WTC11 (cell line): ENCODE results near the gene C1QBP. TPM values are rescaled to one million over a fixed set of nuclear protein-coding genes. Genes with fewer than 3 reads are reported as not detected.

Source experiments
- ATAC-seq: fragments of 200-7000 bp; cut with Tn5 transposase; 2 replicates; pipeline ENCODE4 v1.10.0; 2021; ENCODE audit warnings: mild to moderate bottlenecking, moderate library complexity
- CTCF ChIA-PET: fragments of 300-600 bp; sonication (Branson Sonifier 250); formaldehyde crosslinking; loops from one replicate; lab custom pipeline; 2021; ENCODE audit warnings: antibody characterized with exemption; lab: Charles Lee
- POLR2A ChIA-PET: fragments of 350-600 bp; sonication (Branson Sonifier 250); formaldehyde crosslinking; loops from one replicate; lab custom pipeline; 2021; ENCODE audit warnings: antibody characterized with exemption; lab: Charles Lee
- DNase-seq: peaks from one replicate; pipeline ENCODE4 v3.0.0; 2021; ENCODE audit warnings: low spot score
- H3K27ac Mint-ChIP-seq: 2 replicates; pipeline ENCODE4 v1.8.0; 2021; ENCODE audit warnings: mixed read lengths
- H3K27me3 Mint-ChIP-seq: 2 replicates; pipeline ENCODE4 v1.8.0; 2021; ENCODE audit warnings: low read depth, mild to moderate bottlenecking, moderate library complexity, mixed read lengths
- H3K36me3 Mint-ChIP-seq: 2 replicates; pipeline ENCODE4 v1.8.0; 2021; ENCODE audit warnings: mixed read lengths
- H3K4me1 Mint-ChIP-seq: 2 replicates; pipeline ENCODE4 v1.8.0; 2022; ENCODE audit warnings: mixed read lengths
- H3K4me3 Mint-ChIP-seq: 2 replicates; pipeline ENCODE4 v1.8.0; 2021; ENCODE audit warnings: mild to moderate bottlenecking, moderate library complexity, mixed read lengths
- H3K9me3 Mint-ChIP-seq: 2 replicates; pipeline ENCODE4 v1.8.0; 2021; ENCODE audit warnings: mixed read lengths
- AFF4 ChIP-seq: sonication (generic); formaldehyde crosslinking; IDR thresholded peaks from 2 replicates; pipeline ENCODE4 v1.8.1; 2023; ENCODE audit warnings: mild to moderate bottlenecking, missing genetic modification reagents, borderline replicate concordance
- CBFB ChIP-seq: sonication (generic); formaldehyde crosslinking; IDR thresholded peaks from 2 replicates; pipeline ENCODE4 v1.8.1; 2022; ENCODE audit warnings: mild to moderate bottlenecking, low read depth, missing genetic modification reagents
- EMX1 ChIP-seq: fragments of 250-450 bp; sonication (Bioruptor Pico); IDR thresholded peaks from 2 replicates; pipeline ENCODE4 v1.8.0; 2021; ENCODE audit warnings: mild to moderate bottlenecking
- ESRRA ChIP-seq: sonication (generic); formaldehyde crosslinking; IDR thresholded peaks from 2 replicates; pipeline ENCODE4 v1.8.1; 2022; ENCODE audit warnings: mild to moderate bottlenecking, missing genetic modification reagents, borderline replicate concordance
- ETV6 ChIP-seq: sonication (generic); formaldehyde crosslinking; IDR thresholded peaks from 2 replicates; pipeline ENCODE4 v1.8.1; 2022; ENCODE audit warnings: mild to moderate bottlenecking, missing genetic modification reagents
- FOXP4 ChIP-seq: sonication (generic); formaldehyde crosslinking; IDR thresholded peaks from 2 replicates; pipeline ENCODE4 v1.8.0; 2022; ENCODE audit warnings: mild to moderate bottlenecking, missing genetic modification reagents
- GABPB1 ChIP-seq: sonication (generic); formaldehyde crosslinking; IDR thresholded peaks from 2 replicates; pipeline ENCODE4 v1.8.1; 2023; ENCODE audit warnings: mild to moderate bottlenecking, missing genetic modification reagents
- GRHL2 ChIP-seq: fragments of 250-450 bp; sonication (Bioruptor Pico); IDR thresholded peaks from 2 replicates; pipeline ENCODE4 v1.8.0; 2022; ENCODE audit warnings: mild to moderate bottlenecking, moderate library complexity; ENCODE audit not compliant: insufficient replicate concordance, severe bottlenecking
- HMGXB4 ChIP-seq: sonication (generic); formaldehyde crosslinking; IDR thresholded peaks from 2 replicates; pipeline ENCODE4 v1.8.1; 2023; ENCODE audit warnings: mild to moderate bottlenecking, moderate library complexity, missing genetic modification reagents
- MAX ChIP-seq: sonication (generic); formaldehyde crosslinking; IDR thresholded peaks from 2 replicates; pipeline ENCODE4 v1.8.0; 2022; ENCODE audit warnings: mild to moderate bottlenecking, missing genetic modification reagents
- NFATC4 ChIP-seq: fragments of 250-450 bp; sonication (Bioruptor Pico); IDR thresholded peaks from 2 replicates; pipeline ENCODE4 v1.9.0; 2021; ENCODE audit warnings: mild to moderate bottlenecking
- NFE2L1 ChIP-seq: sonication (generic); formaldehyde crosslinking; IDR thresholded peaks from 2 replicates; pipeline ENCODE4 v1.8.1; 2023; ENCODE audit warnings: missing genetic modification reagents
- RELA ChIP-seq: sonication (generic); formaldehyde crosslinking; IDR thresholded peaks from 2 replicates; pipeline ENCODE4 v1.8.1; 2022; ENCODE audit warnings: missing genetic modification reagents, mild to moderate bottlenecking, borderline replicate concordance
- RORB ChIP-seq: fragments of 250-450 bp; sonication (Bioruptor Pico); IDR thresholded peaks from 2 replicates; pipeline ENCODE4 v1.9.0; 2021; ENCODE audit warnings: mild to moderate bottlenecking
- SMAD3 ChIP-seq: sonication (generic); formaldehyde crosslinking; IDR thresholded peaks from 2 replicates; pipeline ENCODE4 v1.8.0; 2022; ENCODE audit warnings: missing genetic modification reagents, mild to moderate bottlenecking, borderline replicate concordance
- TCF7 ChIP-seq: sonication (generic); formaldehyde crosslinking; IDR thresholded peaks from 2 replicates; pipeline ENCODE4 v1.8.0; 2022; ENCODE audit warnings: mild to moderate bottlenecking, low read depth, missing genetic modification reagents, moderate library complexity
- TEAD4 ChIP-seq: sonication (generic); formaldehyde crosslinking; IDR thresholded peaks from 2 replicates; pipeline ENCODE4 v1.8.0; 2022; ENCODE audit warnings: mild to moderate bottlenecking, missing genetic modification reagents
- USF1 ChIP-seq: sonication (generic); formaldehyde crosslinking; IDR thresholded peaks from 2 replicates; pipeline ENCODE4 v1.8.0; 2022; ENCODE audit warnings: mild to moderate bottlenecking, missing genetic modification reagents
- ZNF121 ChIP-seq: sonication (generic); formaldehyde crosslinking; IDR thresholded peaks from 2 replicates; pipeline ENCODE4 v1.8.0; 2023; ENCODE audit warnings: missing genetic modification reagents
- ZNF263 ChIP-seq: sonication (generic); formaldehyde crosslinking; IDR thresholded peaks from 2 replicates; pipeline ENCODE4 v1.8.1; 2022; ENCODE audit warnings: low read depth, mild to moderate bottlenecking, moderate library complexity, missing genetic modification reagents
- ZNF532 ChIP-seq: fragments of 250-450 bp; sonication (Bioruptor Pico); IDR thresholded peaks from 2 replicates; pipeline ENCODE4 v1.9.0; 2021; ENCODE audit warnings: mild to moderate bottlenecking, borderline replicate concordance
- total RNA-seq: library from RNA; stranded (reverse); gene quantifications from 3 replicates; pipeline ENCODE4 v1.2.3, GENCODE V29; 2021

C1QBP gene
- total RNA-seq, 1 experiment from 2014 or later: 429 TPM

- H3K36me3 Mint-ChIP-seq: peaks cover 84% of the 10 kb centered on the region
- no peak for TF ChIP-seq FOXP4
- no peak for TF ChIP-seq ETV6 (CRISPR knock-in tag)
- no peak for TF ChIP-seq NFE2L1 (CRISPR knock-in tag)
- TF ChIP-seq TCF7 (CRISPR knock-in tag): no peak
- no peak for TF ChIP-seq ZNF532
- TF ChIP-seq TEAD4 (CRISPR knock-in tag): no peak
- no peak for TF ChIP-seq RELA
- no peak for TF ChIP-seq GABPB1 (CRISPR knock-in tag)
- TF ChIP-seq SMAD3 (CRISPR knock-in tag): no peak
- TF ChIP-seq ZNF121 (CRISPR knock-in tag): no peak
- TF ChIP-seq CBFB (CRISPR knock-in tag): no peak
- TF ChIP-seq NFATC4 (CRISPR knock-in tag): no peak
- TF ChIP-seq, all 79 proteins: peak for 0
- ATAC-seq: no peak
Measured at GRCh38 chr17:5430413-5430999, 8.4 kb downstream of the C1QBP start.

GRCh38 chr17:5429191-5429887 lies 9.6 kb downstream of the C1QBP start:
- DNase-seq (no peak), ATAC-seq (no peak)
- Mint-ChIP-seq H3K27ac (no peak overlapping the region), H3K27me3 (no peaks in the 10 kb centered on the region), H3K4me1 (no peaks in the 10 kb centered on the region), H3K4me3 (no peak overlapping the region), H3K36me3 (peaks cover 85% of the 10 kb centered on the region), H3K9me3 (no peaks in the 10 kb centered on the region)
- CTCF ChIA-PET: interaction anchor here (4.2 kb wide), 1 partner anchor 10 kb away, joined by 31 read pairs; the partner anchor contains the start of gene C1QBP
- POLR2A ChIA-PET: interaction anchor here (0.9 kb wide), 1 partner anchor 10 kb away, joined by 3 read pairs; the partner anchor contains the start of gene NUP88
- no peak for TF ChIP-seq RORB (CRISPR knock-in tag)
- no peak for TF ChIP-seq EMX1 (CRISPR knock-in tag)
- TF ChIP-seq MAX (CRISPR knock-in tag): no peak
- no peak for TF ChIP-seq ZNF121 (CRISPR knock-in tag)
- TF ChIP-seq HMGXB4 (CRISPR knock-in tag): no peak
- TF ChIP-seq USF1 (CRISPR knock-in tag): no peak
- TF ChIP-seq TEAD4 (CRISPR knock-in tag): no peak
- no peak for TF ChIP-seq TCF7 (CRISPR knock-in tag)
- TF ChIP-seq GRHL2 (CRISPR knock-in tag): no peak
- no peak for TF ChIP-seq AFF4 (CRISPR knock-in tag)
- TF ChIP-seq ESRRA (CRISPR knock-in tag): no peak
- no peak for TF ChIP-seq ZNF263 (CRISPR knock-in tag)

More at GRCh38 chr17:5430413-5430999, 8.4 kb downstream of the C1QBP start:
- H3K4me3 Mint-ChIP-seq: no peak overlapping the region
- DNase-seq: no peak
- ChIA-PET CTCF (interaction anchor here (0.6 to 4.2 kb wide), 6 partner anchors 8 to 134 kb away, joined by 3 to 31 read pairs (median 4); partner anchors contain the start of genes C1QBP, NUP88 and RPAIN), POLR2A (interaction anchor here (0.6 to 1.1 kb wide), 4 partner anchors 11 to 1923 kb away, joined by 3 to 8 read pairs (median 4); partner anchors contain the start of genes DHX33, NUP88, PIMREG and RPAIN)
- H3K27me3 Mint-ChIP-seq: no peaks in the 10 kb centered on the region
- no peaks in the 10 kb centered on the region for H3K4me1 Mint-ChIP-seq
- H3K27ac Mint-ChIP-seq: peak overlapping the region; percentile 53; the same call in 1 of the 2 replicates
- H3K9me3 Mint-ChIP-seq: no peaks in the 10 kb centered on the region
